Measurements from ENCODE around the gene PPIL6.

The PPIL6 gene

GRCh38 chr6:109477184-109477583 lies 36.8 kb upstream of the PPIL6 start:
- peaks cover 5% of the 10 kb centered on the region for H3K4me1 ChIP-seq (ENCODE audit: control insufficient read depth, insufficient read depth, low read length)

DNA sequence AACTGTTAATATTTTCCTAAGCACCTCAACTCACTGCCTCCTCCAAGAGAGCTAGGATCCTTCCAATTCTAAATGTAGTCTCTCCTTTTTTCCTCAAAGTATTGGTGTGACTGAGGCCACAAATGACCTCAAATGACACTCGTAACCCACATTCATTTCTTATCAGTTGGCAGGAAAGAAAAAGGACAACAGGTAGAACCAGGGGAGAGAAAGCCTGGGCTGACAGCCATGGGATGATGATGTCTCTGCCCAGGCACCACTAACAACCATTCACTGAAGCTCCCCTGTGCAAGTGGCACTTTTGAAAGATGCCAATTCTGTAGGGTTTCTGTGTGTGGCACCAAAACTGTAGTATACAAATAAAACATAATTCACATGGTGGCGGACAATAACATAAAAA lies 35.2 kb upstream of the PPIL6 start:
- H3K36me3 ChIP-seq (ENCODE audit: control insufficient read depth, insufficient read depth, low read length) = peaks cover 19% of the 10 kb centered on the region
- H3K27me3 ChIP-seq (ENCODE audit: control insufficient read depth, insufficient read depth, low read length) = no peaks in the 10 kb centered on the region
- H3K4me3 ChIP-seq (ENCODE audit: low read length) = no peak overlapping the region

More at GRCh38 chr6:109477184-109477583, 36.8 kb upstream of the PPIL6 start:
- Histone ChIP-seq H3K36me3 (ENCODE audit: control insufficient read depth, insufficient read depth, low read length) (peaks cover 10% of the 10 kb centered on the region), H3K4me3 (ENCODE audit: low read length) (no peak overlapping the region), H3K9ac (ENCODE audit: low read length) (no peak overlapping the region), H3K27ac (ENCODE audit: low read depth, low read length) (no peak overlapping the region), H3K27me3 (ENCODE audit: control insufficient read depth, insufficient read depth, low read length) (no peaks in the 10 kb centered on the region)

DNA sequence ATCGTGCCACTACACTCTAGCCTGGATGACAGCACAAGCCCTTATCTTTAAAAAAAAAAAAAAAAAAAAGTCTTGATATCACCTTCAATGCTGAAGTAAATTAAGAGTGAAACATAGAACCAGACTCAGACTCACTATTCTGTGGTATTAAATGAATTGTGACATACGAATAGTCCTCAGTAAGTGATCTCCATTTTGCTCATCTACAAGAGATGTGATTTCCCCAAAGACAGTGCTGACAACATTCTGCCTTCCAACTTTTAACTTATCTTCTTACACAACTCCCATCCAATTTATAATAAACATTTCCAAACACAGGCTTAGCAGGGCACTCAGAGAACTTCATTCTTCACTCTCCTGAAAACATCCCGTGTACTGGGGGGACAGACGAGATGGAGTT lies 34.6 kb upstream of the PPIL6 start:
- H3K27ac ChIP-seq (ENCODE audit: low read depth, low read length) = no peak overlapping the region
- H3K27me3 ChIP-seq (ENCODE audit: control insufficient read depth, insufficient read depth, low read length) = no peaks in the 10 kb centered on the region
- H3K36me3 ChIP-seq (ENCODE audit: control insufficient read depth, insufficient read depth, low read length) = peaks cover 24% of the 10 kb centered on the region
- H3K9ac ChIP-seq (ENCODE audit: low read length) = no peak overlapping the region
- H3K4me1 ChIP-seq (ENCODE audit: control insufficient read depth, insufficient read depth, low read length) = no peaks in the 10 kb centered on the region
- no peak overlapping the region for H3K4me3 ChIP-seq (ENCODE audit: low read length)

More for the DNA sequence above, 35.2 kb upstream of the PPIL6 start:
- H3K9ac ChIP-seq (ENCODE audit: low read length) = no peak overlapping the region
- no peak overlapping the region for H3K27ac ChIP-seq (ENCODE audit: low read depth, low read length)
- no peaks in the 10 kb centered on the region for H3K4me1 ChIP-seq (ENCODE audit: control insufficient read depth, insufficient read depth, low read length)

DNA sequence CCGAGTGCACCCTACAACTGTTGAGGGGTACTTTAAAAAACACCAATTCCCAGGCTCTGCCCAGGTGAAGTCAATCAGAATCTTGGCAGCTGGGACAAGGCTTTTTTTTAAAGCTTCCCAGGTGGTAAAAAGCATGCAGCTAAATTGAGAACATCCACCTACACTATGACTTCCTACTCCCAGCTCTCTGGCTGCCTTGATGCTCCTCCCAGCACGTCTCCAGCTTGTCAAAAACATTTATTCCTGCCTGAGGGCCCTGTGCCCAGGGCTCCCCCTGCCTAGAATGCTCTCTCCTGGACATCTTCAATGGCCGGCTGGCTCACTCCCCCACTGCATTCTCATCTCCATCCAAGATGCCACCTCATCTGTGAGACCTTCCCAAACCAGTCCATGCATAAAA lies 32.7 kb upstream of the PPIL6 start:
- no peak overlapping the region for H3K4me3 ChIP-seq (ENCODE audit: low read length)
- no peaks in the 10 kb centered on the region for H3K27me3 ChIP-seq (ENCODE audit: control insufficient read depth, insufficient read depth, low read length)
- H3K27ac ChIP-seq (ENCODE audit: low read depth, low read length) = no peak overlapping the region
- H3K9ac ChIP-seq (ENCODE audit: low read length) = no peak overlapping the region
- H3K4me1 ChIP-seq (ENCODE audit: control insufficient read depth, insufficient read depth, low read length) = no peaks in the 10 kb centered on the region
- H3K36me3 ChIP-seq (ENCODE audit: control insufficient read depth, insufficient read depth, low read length) = peaks cover 29% of the 10 kb centered on the region

DNA sequence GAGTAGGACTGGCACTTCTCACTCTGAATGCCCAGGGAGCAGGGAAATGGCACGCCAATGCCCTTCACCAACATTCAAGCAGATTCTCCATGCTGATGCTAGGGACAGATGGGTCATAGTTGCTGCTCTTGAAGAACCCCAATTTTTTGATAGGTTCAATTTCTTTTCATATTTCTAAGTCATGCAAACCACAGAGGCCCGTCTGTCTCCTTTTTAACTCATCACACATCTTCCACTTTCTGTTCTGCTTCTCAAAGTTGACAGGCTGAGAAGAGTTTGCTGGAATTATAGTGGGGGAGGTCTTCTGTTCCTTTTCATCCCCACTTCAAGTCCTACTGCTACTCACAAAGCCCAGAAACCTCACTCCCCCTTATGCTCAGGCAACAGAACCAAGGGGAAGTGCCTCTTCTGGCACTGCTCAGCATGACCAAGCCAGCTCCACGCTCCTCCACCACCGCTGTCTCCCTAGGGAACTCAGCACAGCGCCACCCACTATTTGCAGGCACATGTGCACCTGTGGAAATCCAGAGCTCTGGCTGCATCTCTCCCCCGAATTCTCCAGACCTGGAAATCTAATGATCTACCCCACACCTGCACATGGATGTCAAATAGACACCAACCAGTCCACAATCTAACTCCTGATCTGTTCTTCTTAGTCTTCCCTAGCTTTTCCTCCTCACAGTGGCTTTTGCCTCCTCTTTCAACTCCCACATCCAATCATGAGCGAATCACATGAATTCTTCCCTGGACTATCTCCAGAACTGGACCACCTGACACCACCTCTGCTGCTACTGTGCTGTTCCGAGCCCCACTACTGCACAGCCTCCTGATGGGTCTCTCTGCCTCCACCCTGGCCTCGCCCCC lies 31.9 kb upstream of the PPIL6 start:
- Histone ChIP-seq H3K4me1 (ENCODE audit: control insufficient read depth, insufficient read depth, low read length) (no peaks in the 10 kb centered on the region), H3K27me3 (ENCODE audit: control insufficient read depth, insufficient read depth, low read length) (no peaks in the 10 kb centered on the region), H3K4me3 (ENCODE audit: low read length) (no peak overlapping the region), H3K9ac (ENCODE audit: low read length) (no peak overlapping the region), H3K27ac (ENCODE audit: low read depth, low read length) (no peak overlapping the region), H3K36me3 (ENCODE audit: control insufficient read depth, insufficient read depth, low read length) (peaks cover 29% of the 10 kb centered on the region)

- Histone ChIP-seq H3K27ac (ENCODE audit: low read depth, low read length) (no peak overlapping the region), H3K4me3 (ENCODE audit: low read length) (no peak overlapping the region), H3K9ac (ENCODE audit: low read length) (no peak overlapping the region), H3K27me3 (ENCODE audit: control insufficient read depth, insufficient read depth, low read length) (no peaks in the 10 kb centered on the region), H3K36me3 (ENCODE audit: control insufficient read depth, insufficient read depth, low read length) (peaks cover 29% of the 10 kb centered on the region), H3K4me1 (ENCODE audit: control insufficient read depth, insufficient read depth, low read length) (no peaks in the 10 kb centered on the region)
These were observed 30.8 kb upstream of the PPIL6 start for GRCh38 chr6:109471105-109471810.

- no peaks in the 10 kb centered on the region for H3K4me1 ChIP-seq (ENCODE audit: control insufficient read depth, insufficient read depth, low read length)
- no peak overlapping the region for H3K4me3 ChIP-seq (ENCODE audit: low read length)
- H3K27ac ChIP-seq (ENCODE audit: low read depth, low read length) = no peak overlapping the region
- no peak overlapping the region for H3K9ac ChIP-seq (ENCODE audit: low read length)
- H3K27me3 ChIP-seq (ENCODE audit: control insufficient read depth, insufficient read depth, low read length) = no peaks in the 10 kb centered on the region
- H3K36me3 ChIP-seq (ENCODE audit: control insufficient read depth, insufficient read depth, low read length) = peaks cover 29% of the 10 kb centered on the region
These were observed 29.3 kb upstream of the PPIL6 start for GRCh38 chr6:109469591-109470189.

- no peaks in the 10 kb centered on the region for H3K4me1 ChIP-seq (ENCODE audit: control insufficient read depth, insufficient read depth, low read length)
- no peaks in the 10 kb centered on the region for H3K27me3 ChIP-seq (ENCODE audit: control insufficient read depth, insufficient read depth, low read length)
- peaks cover 29% of the 10 kb centered on the region for H3K36me3 ChIP-seq (ENCODE audit: control insufficient read depth, insufficient read depth, low read length)
- no peak overlapping the region for H3K4me3 ChIP-seq (ENCODE audit: low read length)
- no peak overlapping the region for H3K27ac ChIP-seq (ENCODE audit: low read depth, low read length)
- no peak overlapping the region for H3K9ac ChIP-seq (ENCODE audit: low read length)
These were observed 27.3 kb upstream of the PPIL6 start for GRCh38 chr6:109467696-109468095.

DNA sequence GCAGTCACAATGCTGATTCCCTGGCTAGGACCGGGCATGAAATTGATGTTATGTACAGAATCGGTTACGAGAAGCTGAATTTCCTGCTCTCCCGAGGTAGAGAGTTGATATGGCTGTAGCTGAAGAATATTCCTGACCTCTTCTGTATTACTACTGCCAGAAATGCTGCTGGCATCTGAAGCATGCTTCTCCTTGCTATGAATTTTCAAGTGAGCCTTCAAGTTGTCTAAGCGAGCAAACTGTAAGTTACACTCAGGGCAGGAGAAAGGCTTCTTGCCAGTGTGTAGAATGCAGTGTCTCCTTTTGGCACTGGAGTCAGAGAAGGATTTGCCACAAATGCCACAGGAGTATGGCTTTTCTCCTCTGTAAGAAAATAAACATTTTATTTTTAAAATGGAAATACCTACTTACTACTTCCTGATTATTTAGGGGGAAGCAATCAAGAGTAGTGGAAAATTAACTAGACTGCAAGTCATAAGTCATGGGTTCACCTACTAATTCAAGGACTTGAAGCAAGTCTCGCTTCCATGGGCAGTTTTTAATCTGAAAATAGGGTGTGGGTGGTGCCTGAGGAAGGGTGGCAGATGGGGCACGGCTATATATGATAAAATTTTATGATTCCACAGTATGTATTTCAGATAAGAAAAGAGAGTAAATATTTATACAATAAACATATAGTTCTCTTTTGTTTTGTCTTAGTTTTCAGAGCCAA lies 25.9 kb upstream of the PPIL6 start:
- H3K4me1 ChIP-seq (ENCODE audit: control insufficient read depth, insufficient read depth, low read length) = no peaks in the 10 kb centered on the region
- no peaks in the 10 kb centered on the region for H3K27me3 ChIP-seq (ENCODE audit: control insufficient read depth, insufficient read depth, low read length)
- no peak overlapping the region for H3K4me3 ChIP-seq (ENCODE audit: low read length)
- H3K27ac ChIP-seq (ENCODE audit: low read depth, low read length) = no peak overlapping the region
- peaks cover 19% of the 10 kb centered on the region for H3K36me3 ChIP-seq (ENCODE audit: control insufficient read depth, insufficient read depth, low read length)
- H3K9ac ChIP-seq (ENCODE audit: low read length) = peak overlapping the region; percentile 10

GRCh38 chr6:109465772-109466171 lies 25.3 kb upstream of the PPIL6 start:
- Histone ChIP-seq H3K27ac (ENCODE audit: low read depth, low read length) (no peak overlapping the region), H3K36me3 (ENCODE audit: control insufficient read depth, insufficient read depth, low read length) (peaks cover 13% of the 10 kb centered on the region), H3K9ac (ENCODE audit: low read length) (no peak overlapping the region), H3K4me1 (ENCODE audit: control insufficient read depth, insufficient read depth, low read length) (no peaks in the 10 kb centered on the region), H3K4me3 (ENCODE audit: low read length) (no peak overlapping the region), H3K27me3 (ENCODE audit: control insufficient read depth, insufficient read depth, low read length) (no peaks in the 10 kb centered on the region)

GRCh38 chr6:109461733-109462526 lies 21.5 kb upstream of the PPIL6 start:
- peaks cover 4% of the 10 kb centered on the region for H3K36me3 ChIP-seq (ENCODE audit: control insufficient read depth, insufficient read depth, low read length)
- H3K27me3 ChIP-seq (ENCODE audit: control insufficient read depth, insufficient read depth, low read length) = no peaks in the 10 kb centered on the region
- H3K4me1 ChIP-seq (ENCODE audit: control insufficient read depth, insufficient read depth, low read length) = no peaks in the 10 kb centered on the region
- H3K4me3 ChIP-seq (ENCODE audit: low read length) = no peak overlapping the region
- H3K27ac ChIP-seq (ENCODE audit: low read depth, low read length) = no peak overlapping the region
- no peak overlapping the region for H3K9ac ChIP-seq (ENCODE audit: low read length)
